NCI-H524 treated with DMSO at 0.1 percent for 48 hours (cell line): Measurements from ENCODE around the gene YTHDC2.

Source experiments
- DNase-seq: peaks from one replicate; lab custom pipeline; 2025; lab: John Stamatoyannopoulos, UW

Gene YTHDC2

DNA sequence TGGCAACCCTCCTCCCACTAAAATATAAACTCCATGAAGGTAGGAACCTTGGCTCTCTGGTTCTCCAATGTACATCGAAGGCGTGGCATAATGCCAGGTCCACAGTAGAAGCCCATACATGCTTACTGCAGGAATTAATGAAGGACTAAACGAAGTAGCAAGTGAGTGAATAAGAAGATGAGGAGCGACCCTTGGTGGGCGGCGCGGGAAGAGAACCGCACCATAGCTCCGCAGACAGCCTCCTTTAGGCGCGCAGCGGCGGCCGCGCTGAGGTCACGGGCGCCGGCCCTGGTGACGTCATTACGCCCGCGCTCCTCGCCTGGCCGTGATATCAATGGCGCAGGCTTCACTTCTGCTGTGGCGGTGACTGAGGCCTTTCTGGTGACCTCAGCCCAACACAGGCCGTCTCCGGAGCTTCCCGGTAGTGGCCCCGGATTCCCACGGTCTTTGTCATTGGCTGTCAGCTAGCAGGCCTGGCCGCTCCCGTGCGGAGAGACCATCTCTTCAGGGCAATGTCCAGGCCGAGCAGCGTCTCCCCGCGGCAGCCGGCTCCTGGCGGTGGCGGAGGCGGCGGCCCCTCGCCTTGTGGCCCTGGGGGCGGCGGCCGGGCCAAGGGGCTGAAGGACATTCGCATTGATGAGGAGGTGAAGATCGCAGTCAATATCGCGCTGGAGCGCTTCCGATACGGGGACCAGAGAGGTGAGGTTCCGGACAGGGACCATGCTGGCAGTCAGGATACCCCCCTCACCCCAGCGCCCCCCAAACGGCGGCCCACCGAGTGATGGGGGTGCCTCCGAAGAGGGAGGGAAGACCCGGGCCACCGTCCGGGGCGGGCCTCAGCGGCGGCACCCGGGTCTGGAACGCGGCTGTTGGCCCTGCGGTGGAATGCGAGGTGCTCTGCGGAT is at the start of gene YTHDC2:
YTHDC2 (plus strand) TSS at position 311 of the 905 bp plus-strand sequence; CDS start at position 513, 202 bp downstream.
- peak; percentile 59 for DNase-seq

- no peak for DNase-seq
These were observed 39.3 kb upstream of the YTHDC2 start for GRCh38 chr5:113474100-113474728.

DNA sequence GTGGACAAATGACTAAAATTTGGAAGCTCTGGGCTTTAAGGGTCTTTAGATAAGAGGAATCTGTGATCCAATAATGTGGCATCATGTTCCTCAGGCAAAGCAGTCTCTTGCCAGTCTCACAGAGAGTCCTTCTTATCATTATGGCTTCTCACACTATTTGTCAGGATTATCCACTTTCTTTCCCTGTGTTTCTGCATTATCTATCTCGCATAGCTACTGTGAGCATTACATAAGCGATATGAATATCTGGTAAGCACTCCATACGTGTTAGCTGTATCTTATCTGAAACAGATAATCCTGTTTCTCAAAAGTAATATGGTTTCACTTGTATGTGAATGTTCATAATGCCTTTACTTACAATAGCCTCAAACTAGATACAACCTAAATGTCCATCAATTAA is 34.8 kb upstream of the YTHDC2 start:
- no peak for DNase-seq

GRCh38 chr5:113480243-113480642 is 33.3 kb upstream of the YTHDC2 start:
- DNase-seq, result no peak

DNA sequence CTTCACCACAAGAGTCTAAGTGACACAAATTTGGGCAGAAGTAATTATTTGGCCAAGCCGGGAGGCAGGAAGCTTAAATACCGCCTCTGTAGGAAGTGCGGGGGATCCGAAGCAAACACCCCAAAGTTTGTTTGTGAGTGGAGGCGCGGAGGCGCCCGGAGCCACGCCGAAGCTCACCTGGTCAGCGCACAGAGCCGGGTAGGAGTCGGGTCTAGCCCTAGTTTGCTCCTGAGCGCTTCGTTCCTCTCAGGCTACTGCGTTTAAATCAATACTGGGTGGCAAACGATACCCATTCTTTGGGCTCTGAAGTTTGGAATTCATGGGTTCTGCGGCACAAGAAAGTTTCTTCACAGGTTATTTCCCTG is 26.1 kb upstream of the YTHDC2 start:
- no peak for DNase-seq

- DNase-seq, result peak; percentile 25
These were observed 25.5 kb upstream of the YTHDC2 start, which contains the start of gene MCC for GRCh38 chr5:113487781-113488644. Gene MCC (minus strand): TSS chr5:113488453.

GRCh38 chr5:113488645-113489184 is 24.8 kb upstream of the YTHDC2 start:
- no peak for DNase-seq

GRCh38 chr5:113489299-113489698 is 24.2 kb upstream of the YTHDC2 start:
- DNase-seq, result no peak

GRCh38 chr5:113490317-113490716 is 23.2 kb upstream of the YTHDC2 start:
- no peak for DNase-seq

- DNase-seq, result no peak
These were observed 22.5 kb upstream of the YTHDC2 start for GRCh38 chr5:113491022-113491421.

DNA sequence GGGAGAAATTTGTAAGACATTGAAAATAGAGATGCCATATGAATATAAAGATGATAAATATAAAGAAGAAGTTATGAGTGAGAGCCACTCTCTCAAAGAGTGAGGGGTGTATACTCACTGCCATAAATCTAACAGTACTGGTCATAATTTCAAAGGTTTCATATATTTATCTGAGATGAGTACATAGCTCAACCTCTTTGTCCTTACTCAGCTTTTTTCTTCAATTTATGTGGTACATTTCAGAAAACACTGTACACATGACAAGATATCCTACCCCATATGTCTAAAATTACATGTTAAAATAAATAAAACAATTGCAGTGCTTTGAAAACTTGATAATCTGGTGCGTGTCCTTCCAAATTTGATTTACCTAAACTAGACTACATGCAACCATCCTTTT is 20.0 kb upstream of the YTHDC2 start:
- DNase-seq, result no peak

DNA sequence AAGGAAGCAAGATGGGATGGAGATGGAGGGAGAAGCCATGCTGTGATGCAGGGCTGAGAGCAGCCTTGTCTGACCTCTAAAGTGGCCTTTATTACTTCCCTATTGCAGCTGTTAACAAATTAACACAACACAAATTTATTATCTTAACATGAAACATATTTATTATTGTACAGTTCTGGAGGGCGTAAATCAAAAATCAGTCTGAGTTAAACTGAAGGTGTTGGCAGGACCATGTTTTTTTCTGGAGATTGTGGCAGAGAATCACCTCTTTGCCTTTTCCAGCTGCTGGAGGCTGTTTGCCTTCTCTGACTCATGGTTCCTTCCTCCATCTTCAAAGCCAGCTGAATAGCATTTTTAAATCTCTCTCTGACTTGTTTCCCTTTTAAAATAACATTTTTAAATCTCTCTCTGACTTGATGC is 18.1 kb upstream of the YTHDC2 start:
- DNase-seq, result no peak

- DNase-seq, result no peak
These were observed 11.4 kb upstream of the YTHDC2 start for GRCh38 chr5:113502073-113502472.

GRCh38 chr5:113503146-113503545 is 10.3 kb upstream of the YTHDC2 start:
- DNase-seq, result no peak

- no peak for DNase-seq
These were observed 8.3 kb upstream of the YTHDC2 start for GRCh38 chr5:113505181-113505580.

DNA sequence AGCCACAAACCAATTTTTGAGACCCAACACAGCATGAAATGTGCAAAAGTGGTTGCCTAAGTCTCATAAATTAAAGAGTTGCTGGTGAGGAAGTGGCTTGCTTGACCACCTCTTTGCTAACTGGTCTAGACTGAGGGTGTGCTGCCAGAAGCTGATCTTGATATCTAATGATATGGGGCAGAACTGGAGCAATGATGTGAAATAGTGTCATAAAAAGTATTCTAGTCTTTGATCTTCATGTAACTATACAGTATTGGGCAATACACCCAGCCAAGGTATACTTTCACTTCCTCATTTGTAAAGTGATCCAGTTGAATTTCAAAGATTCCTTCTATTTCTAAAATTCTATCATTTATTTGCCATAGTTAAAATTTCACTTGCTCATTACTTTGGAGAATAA is 5.9 kb upstream of the YTHDC2 start:
- DNase-seq, result no peak

DNA sequence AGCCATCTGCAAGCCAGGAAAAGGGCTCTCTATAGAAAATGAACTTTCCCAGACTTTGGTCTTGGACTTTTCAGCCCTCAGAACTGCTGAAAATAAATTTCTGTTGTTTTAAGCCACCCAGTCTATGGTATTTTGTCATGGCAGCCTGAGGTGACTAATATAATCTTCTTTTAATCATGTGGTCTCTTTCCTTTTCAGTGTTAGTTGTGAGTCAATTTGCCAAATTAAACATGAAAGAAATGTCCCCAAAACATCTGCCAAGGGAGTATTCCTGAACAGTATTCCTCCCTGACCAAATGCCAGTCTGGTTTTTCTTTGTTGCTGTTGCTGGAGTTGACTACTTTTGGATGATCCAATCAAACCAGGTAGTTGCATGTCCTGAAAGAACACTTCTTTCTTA is 4.7 kb upstream of the YTHDC2 start:
- DNase-seq, result no peak

- DNase-seq, result peak; percentile 22
These were observed 2.5 kb upstream of the YTHDC2 start for GRCh38 chr5:113510836-113511451.

DNA sequence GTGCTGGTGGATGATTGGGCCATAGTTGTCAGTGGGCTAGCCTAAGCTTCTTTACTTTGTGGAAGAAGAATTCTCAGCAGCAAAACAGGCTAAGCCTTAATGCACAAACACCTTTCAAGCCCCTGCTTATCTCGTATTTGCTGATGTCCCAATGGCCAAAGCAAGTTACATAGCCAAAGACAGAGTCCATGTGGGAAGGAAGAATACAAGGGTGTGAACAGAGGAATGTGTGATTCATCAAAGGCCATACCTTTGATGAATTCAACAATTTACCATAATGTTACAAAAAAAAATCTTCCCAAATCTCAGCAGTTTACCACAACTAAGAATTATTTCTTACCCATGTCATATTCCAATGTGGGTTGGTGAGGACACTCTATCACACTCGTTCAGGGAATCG is 1.2 kb upstream of the YTHDC2 start:
- no peak for DNase-seq

DNA sequence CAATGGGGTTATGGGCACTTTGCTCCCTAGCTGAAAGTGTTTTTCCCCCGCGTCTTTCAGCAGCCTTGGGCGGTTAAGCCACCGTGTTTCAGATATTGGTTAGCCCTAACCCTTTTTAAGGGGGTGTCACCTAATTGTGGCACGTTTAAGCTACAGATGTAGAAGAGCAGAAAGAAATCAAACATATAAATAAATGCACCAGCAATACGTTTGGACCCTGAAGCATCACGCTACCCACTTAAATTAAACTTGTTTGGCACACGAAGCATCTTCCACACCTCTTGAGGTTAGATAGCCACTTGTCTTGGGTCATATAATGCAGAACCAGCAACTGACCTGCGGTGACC is 768 bp downstream of the YTHDC2 start:
- no peak for DNase-seq

DNA sequence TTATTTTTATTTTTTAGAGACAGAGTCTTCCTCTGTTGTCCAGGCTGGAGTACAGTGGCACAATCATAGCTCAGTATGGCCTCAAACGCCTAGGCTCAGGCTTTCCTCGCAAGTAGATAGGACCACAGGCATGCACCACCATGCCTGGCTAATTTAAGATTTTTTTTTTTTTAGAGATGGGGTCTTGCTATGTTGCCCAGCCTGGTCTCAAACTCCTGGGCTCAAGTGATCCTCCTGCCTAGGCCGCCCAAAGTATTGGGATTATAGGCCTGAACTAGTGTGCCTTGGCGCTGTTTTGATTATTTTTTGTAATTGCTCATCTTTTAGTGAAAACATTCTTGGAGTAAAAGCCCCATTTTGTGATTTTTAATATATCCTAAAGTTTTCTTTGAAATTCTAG is 5.4 kb downstream of the YTHDC2 start:
- DNase-seq, result no peak

DNA sequence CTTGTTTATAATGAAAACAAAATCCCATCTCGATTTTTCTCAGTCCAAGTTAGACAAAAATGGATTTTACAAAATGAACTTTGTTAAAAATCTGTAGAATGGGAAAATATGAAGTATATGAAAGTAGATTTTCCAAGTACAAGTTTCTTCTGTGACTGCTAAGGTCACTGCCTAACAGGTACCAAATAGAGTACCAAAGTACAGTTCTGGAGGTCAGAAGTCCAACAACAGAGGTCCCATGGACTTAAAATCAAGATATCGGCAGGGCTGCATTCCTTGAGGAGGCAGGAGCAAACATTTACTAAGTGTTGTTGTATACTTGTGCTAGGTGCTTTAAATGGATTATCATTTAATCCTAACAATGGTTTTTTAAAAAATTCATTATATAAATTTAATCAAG is 5.9 kb downstream of the YTHDC2 start:
- DNase-seq, result no peak
